ENCODE data around the gene RBM44. TPM values are rescaled to one million over a fixed set of nuclear protein-coding genes. Genes with fewer than 3 reads are reported as not detected.
"Not testable (repeated sequence)": the region's sequence is repeated elsewhere in the genome, so short reads cannot be mapped to it uniquely, and the experiment has no call there.

RBM44 gene, protein sequence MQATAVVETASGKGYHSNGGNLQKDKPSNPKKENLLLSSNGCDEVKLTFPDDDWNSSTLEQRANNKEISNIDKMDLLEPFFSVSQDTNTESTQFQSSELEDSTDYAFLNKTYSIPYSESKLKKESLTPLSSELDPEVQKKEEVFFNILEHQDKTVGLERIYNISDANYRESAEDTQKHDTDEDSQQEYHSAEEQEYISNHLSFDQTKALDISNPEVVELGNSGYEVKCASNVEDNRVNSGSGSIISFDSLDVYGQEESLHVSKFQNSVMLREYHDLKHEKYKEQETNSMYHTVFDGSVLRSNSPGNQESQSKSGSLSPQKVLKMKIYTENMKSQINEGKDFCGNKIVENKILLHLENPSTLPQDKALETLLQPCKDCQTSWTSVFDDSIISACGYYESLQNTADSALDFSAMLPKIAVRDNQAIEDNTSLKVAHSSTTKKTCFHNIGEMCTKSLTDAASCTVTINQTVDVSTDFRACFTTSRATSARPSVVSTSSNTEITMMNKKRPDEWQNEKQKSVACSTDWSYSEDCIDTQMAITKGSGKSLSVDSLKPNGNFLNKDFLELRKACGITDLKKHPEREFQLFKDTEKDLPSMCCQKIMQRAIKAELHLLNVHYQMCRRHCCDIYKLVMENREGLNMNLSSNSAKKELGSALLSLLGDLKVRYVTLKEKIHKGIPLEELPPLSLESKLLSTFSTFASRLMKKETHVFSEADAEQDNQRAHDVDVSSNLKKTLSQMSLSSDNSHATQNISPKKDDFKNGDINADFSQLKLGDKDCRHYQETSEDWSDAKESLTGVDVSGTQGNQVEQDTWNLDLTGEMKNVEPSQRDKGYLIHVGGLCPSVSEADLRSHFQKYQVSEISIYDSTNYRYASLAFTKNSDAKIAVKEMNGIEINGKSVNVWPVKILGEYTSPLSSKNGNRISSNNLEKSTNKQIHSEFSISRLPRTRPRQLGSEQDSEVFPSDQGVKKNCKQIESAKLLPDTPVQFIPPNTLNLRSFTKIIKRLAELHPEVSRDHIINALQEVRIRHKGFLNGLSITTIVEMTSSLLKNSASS
- total RNA-seq (0.85 TPM), polyA plus RNA-seq (0.82 TPM)
- long read RNA-seq, donor 1: 0 reads
- long read RNA-seq, donor 2: 0 reads
- long read RNA-seq, donor 3: 0 reads
- long read RNA-seq, donor 4: 0 reads
- long read RNA-seq, donor 5: 0 reads
- long read RNA-seq, donor 6: 0 reads
- long read RNA-seq, donor 7: 0 reads
- long read RNA-seq, donor 8: 0 reads
- long read RNA-seq, donor 9: 0 reads
- long read RNA-seq, donor 10: 0 reads

DNA sequence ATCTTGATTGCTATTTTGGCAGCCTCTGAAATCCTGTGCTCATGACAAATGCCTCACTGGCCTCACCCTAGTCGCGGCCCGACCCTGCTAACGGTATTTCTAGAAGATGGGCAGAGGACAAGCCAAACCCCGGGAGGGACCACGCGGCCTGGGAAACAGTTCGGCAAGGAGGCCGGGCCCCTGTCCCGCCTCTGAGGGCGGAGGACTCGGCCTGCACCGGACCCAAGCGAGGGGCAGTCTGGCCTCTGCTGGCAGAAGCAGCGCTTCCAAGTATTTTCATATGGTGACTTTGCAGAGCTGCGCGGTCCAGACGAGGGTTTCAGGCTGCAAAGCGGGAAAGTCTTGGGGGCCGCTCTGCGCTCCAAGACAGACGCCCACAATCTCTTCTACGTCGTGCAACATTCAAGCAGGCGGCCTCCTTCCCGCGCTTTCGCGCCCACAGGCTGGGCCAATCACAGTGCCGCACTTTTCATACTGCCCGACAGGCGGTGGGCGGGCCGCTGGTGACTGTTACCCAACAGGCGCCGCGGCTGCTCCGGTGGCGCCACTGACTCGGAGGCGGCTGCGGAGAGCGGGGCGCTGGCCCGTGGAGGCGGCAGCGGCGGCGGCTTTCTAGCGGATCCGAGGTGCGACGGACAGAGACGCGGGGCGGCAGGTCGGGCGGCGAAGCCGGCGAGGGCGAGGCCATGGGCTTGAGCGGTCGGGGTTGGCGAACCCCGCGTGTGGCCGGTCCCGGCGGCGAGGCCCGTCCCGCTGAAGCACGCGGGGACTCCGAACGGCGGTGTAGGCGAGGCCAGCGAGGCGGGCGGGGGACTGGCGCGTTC, at the start of gene RBM44:
Gene RBM44, plus strand, starts transcription at position 544 of the 824 bp plus-strand sequence. CDS start 14,831 bp downstream, outside the sequence.
- H3K9me3 ChIP-seq (ENCODE audit: control insufficient read depth in 2 of 2, insufficient read depth in 1 of 2, low read length in 1 of 2): peaks cover 0 to 12% of the 10 kb centered on the region in 2 donors
- H3K27me3 ChIP-seq (ENCODE audit: control insufficient read depth in 2 of 2, insufficient read depth in 1 of 2, low read length in 1 of 2): no peaks in the 10 kb centered on the region
- no peaks in the 10 kb centered on the region for H3K36me3 ChIP-seq (ENCODE audit: control insufficient read depth in 2 of 2, insufficient read depth in 2 of 2, low read length in 1 of 2)
- no peaks in the 10 kb centered on the region for H3K4me1 ChIP-seq (ENCODE audit: control insufficient read depth in 2 of 2, insufficient read depth in 2 of 2, low read length in 2 of 2)
- DNase-seq (ENCODE audit: low read depth in 6 of 9, low spot score in 9 of 9): no peak
- no peak within 1 kb of the TSS for H3K27ac ChIP-seq (ENCODE audit: low read depth in 1 of 2, low read length in 1 of 2)
- WGBS: 92% methylated on average over 84 of the region's 84 CpGs
- no peak within 1 kb of the TSS for H3K4me3 ChIP-seq (ENCODE audit: low read length in 2 of 2)

DNA sequence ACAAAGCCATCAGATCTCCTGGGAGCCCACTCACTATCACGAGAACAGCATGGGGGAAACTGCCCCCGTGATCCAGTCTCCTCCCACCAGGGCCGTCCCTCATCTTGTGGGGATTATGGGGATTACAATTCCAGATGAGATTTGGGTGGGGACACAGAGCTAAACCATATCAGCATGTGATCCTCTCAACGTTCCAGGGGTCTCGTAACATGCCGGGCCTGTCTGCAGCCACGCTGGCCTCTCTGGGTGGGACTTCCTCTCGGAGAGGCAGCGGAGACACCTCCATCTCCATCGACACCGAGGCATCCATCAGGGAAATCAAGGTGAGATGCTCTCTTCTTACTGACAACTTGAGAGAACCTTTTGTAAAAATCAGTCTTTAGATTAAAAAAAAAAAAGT, 49.6 kb upstream of the RBM44 start:
- H3K36me3 ChIP-seq (ENCODE audit: control insufficient read depth in 2 of 2, insufficient read depth in 2 of 2, low read length in 1 of 2): peaks cover 51 to 53% of the 10 kb centered on the region in 2 donors
- WGBS: 98% methylated on average over 11 of the region's 11 CpGs

DNA sequence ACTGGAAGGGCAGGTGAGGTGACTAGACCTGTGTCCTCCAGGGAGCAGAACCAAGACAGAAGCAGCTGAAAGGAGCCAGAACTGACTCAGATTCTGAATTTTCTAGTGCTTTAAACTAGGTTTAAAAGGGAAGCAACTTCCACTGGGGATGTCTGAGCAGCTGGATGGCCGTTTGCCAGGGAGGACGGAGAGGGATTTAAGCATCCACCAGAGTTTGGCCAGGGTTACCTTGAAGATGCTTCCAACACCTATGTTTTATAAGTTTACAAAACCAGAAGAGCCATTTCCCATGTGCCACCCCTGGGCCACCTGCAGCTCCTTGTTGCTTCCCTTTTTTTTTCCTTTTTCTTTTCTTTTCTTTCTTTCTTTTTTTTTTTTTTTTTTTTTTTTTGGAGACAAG, 48.6 kb upstream of the RBM44 start:
- WGBS: 97% methylated on average over 2 of the region's 2 CpGs
- Histone ChIP-seq H3K9me3 (ENCODE audit: control insufficient read depth in 2 of 2, insufficient read depth in 1 of 2, low read length in 1 of 2) (no peaks in the 10 kb centered on the region), H3K4me1 (ENCODE audit: control insufficient read depth in 2 of 2, insufficient read depth in 2 of 2, low read length in 2 of 2) (no peaks in the 10 kb centered on the region), H3K36me3 (ENCODE audit: control insufficient read depth in 2 of 2, insufficient read depth in 2 of 2, low read length in 1 of 2) (peaks cover 58% of the 10 kb centered on the region in 2 donors), H3K4me3 (ENCODE audit: low read length in 2 of 2) (no peak overlapping the region), H3K27ac (ENCODE audit: low read depth in 1 of 2, low read length in 1 of 2) (no peak overlapping the region), H3K27me3 (ENCODE audit: control insufficient read depth in 2 of 2, insufficient read depth in 1 of 2, low read length in 1 of 2) (no peaks in the 10 kb centered on the region)
- DNase-seq (ENCODE audit: low read depth in 6 of 9, low spot score in 9 of 9): no peak

More for the DNA sequence above, 49.6 kb upstream of the RBM44 start:
- Histone ChIP-seq H3K27ac (ENCODE audit: low read depth in 1 of 2, low read length in 1 of 2) (no peak overlapping the region), H3K9me3 (ENCODE audit: control insufficient read depth in 2 of 2, insufficient read depth in 1 of 2, low read length in 1 of 2) (no peaks in the 10 kb centered on the region), H3K27me3 (ENCODE audit: control insufficient read depth in 2 of 2, insufficient read depth in 1 of 2, low read length in 1 of 2) (no peaks in the 10 kb centered on the region), H3K4me3 (ENCODE audit: low read length in 2 of 2) (no peak overlapping the region), H3K4me1 (ENCODE audit: control insufficient read depth in 2 of 2, insufficient read depth in 2 of 2, low read length in 2 of 2) (no peaks in the 10 kb centered on the region)
- DNase-seq (ENCODE audit: low read depth in 6 of 9, low spot score in 9 of 9): no peak

GRCh38 chr2:237750441-237750840, 48.1 kb upstream of the RBM44 start:
- H3K27me3 ChIP-seq (ENCODE audit: control insufficient read depth in 2 of 2, insufficient read depth in 1 of 2, low read length in 1 of 2); H3K4me1 ChIP-seq (ENCODE audit: control insufficient read depth in 2 of 2, insufficient read depth in 2 of 2, low read length in 2 of 2); H3K9me3 ChIP-seq (ENCODE audit: control insufficient read depth in 2 of 2, insufficient read depth in 1 of 2, low read length in 1 of 2); H3K27ac ChIP-seq (ENCODE audit: low read depth in 1 of 2, low read length in 1 of 2); H3K4me3 ChIP-seq (ENCODE audit: low read length in 2 of 2); DNase-seq (ENCODE audit: low read depth in 6 of 9, low spot score in 9 of 9): not testable (repeated sequence)
- WGBS: 98% methylated on average over 15 of the region's 15 CpGs
- peaks cover 63% of the 10 kb centered on the region in 2 donors for H3K36me3 ChIP-seq (ENCODE audit: control insufficient read depth in 2 of 2, insufficient read depth in 2 of 2, low read length in 1 of 2)

GRCh38 chr2:237752761-237753165, 45.8 kb upstream of the RBM44 start:
- no peaks in the 10 kb centered on the region for H3K4me1 ChIP-seq (ENCODE audit: control insufficient read depth in 2 of 2, insufficient read depth in 2 of 2, low read length in 2 of 2)
- no peak overlapping the region for H3K27ac ChIP-seq (ENCODE audit: low read depth in 1 of 2, low read length in 1 of 2)
- WGBS: 85% methylated on average over 5 of the region's 5 CpGs
- H3K27me3 ChIP-seq (ENCODE audit: control insufficient read depth in 2 of 2, insufficient read depth in 1 of 2, low read length in 1 of 2): no peaks in the 10 kb centered on the region
- DNase-seq (ENCODE audit: low read depth in 6 of 9, low spot score in 9 of 9): no peak
- H3K36me3 ChIP-seq (ENCODE audit: control insufficient read depth in 2 of 2, insufficient read depth in 2 of 2, low read length in 1 of 2): peaks cover 75 to 82% of the 10 kb centered on the region in 2 donors
- no peak overlapping the region for H3K4me3 ChIP-seq (ENCODE audit: low read length in 2 of 2)
- no peaks in the 10 kb centered on the region for H3K9me3 ChIP-seq (ENCODE audit: control insufficient read depth in 2 of 2, insufficient read depth in 1 of 2, low read length in 1 of 2)

DNA sequence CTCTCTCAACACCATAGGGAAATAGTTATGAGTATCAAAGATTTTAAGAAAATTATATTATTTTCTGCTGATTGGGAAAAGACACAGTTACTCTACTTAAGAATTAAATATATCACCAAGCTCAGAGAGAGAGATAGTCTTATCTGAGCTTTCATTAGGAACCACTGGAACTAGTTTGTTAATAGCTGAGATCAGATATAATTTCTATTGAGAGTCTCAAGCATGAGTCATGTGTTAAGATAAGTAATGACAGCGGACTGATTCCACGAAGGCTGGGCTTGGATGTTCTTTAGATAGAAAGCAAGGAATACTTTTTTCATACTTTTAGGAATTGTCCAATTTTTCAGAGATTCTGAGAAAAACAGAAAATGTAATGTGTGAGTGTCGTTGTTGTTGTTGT, 44.4 kb upstream of the RBM44 start:
- no peaks in the 10 kb centered on the region for H3K9me3 ChIP-seq (ENCODE audit: control insufficient read depth in 2 of 2, insufficient read depth in 1 of 2, low read length in 1 of 2)
- 99% methylated on average over 3 of the region's 3 CpGs for WGBS
- peaks cover 68 to 78% of the 10 kb centered on the region in 2 donors for H3K36me3 ChIP-seq (ENCODE audit: control insufficient read depth in 2 of 2, insufficient read depth in 2 of 2, low read length in 1 of 2)

DNA sequence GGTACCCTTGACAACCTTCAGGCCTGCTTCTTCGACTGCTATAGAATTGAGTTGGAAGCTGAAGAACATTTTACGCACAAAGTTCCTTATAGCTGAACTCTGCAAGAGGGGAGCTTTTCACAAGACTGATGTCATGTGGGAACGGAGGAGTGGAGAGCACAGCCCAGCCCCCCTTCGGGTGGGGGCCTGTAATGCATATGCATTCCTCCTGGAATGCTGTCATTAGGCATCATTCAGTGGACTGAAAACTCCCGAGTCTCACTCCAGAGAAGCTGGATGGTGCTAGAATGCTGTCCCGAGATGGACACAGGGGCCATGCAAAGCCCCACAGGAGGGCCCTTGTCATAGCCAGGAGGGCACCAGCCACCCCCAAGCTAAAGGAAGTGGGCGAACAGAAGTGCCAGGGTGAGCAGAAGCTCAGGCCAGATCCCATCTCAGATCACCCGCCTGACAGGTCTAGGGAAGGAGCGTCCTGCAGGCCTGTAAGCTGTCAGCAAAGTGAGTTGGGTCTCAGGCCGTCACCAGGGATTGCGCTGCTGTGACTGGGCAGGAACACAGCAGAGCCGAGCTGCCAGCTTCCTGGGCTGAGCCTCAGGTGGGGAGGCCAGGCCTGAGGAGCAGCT, 43.8 kb upstream of the RBM44 start:
- 98% methylated on average over 12 of the region's 12 CpGs for WGBS
- no peaks in the 10 kb centered on the region for H3K27me3 ChIP-seq (ENCODE audit: control insufficient read depth in 2 of 2, insufficient read depth in 1 of 2, low read length in 1 of 2)
- H3K4me3 ChIP-seq (ENCODE audit: low read length in 2 of 2): no peak overlapping the region
- peaks cover 66 to 78% of the 10 kb centered on the region in 2 donors for H3K36me3 ChIP-seq (ENCODE audit: control insufficient read depth in 2 of 2, insufficient read depth in 2 of 2, low read length in 1 of 2)
- H3K27ac ChIP-seq (ENCODE audit: low read depth in 1 of 2, low read length in 1 of 2): no peak overlapping the region
- no peaks in the 10 kb centered on the region for H3K9me3 ChIP-seq (ENCODE audit: control insufficient read depth in 2 of 2, insufficient read depth in 1 of 2, low read length in 1 of 2)
- no peak for DNase-seq (ENCODE audit: low read depth in 6 of 9, low spot score in 9 of 9)
- H3K4me1 ChIP-seq (ENCODE audit: control insufficient read depth in 2 of 2, insufficient read depth in 2 of 2, low read length in 2 of 2): no peaks in the 10 kb centered on the region

More for the DNA sequence above, 44.4 kb upstream of the RBM44 start:
- H3K27me3 ChIP-seq (ENCODE audit: control insufficient read depth in 2 of 2, insufficient read depth in 1 of 2, low read length in 1 of 2): no peaks in the 10 kb centered on the region
- DNase-seq (ENCODE audit: low read depth in 6 of 9, low spot score in 9 of 9): no peak
- no peaks in the 10 kb centered on the region for H3K4me1 ChIP-seq (ENCODE audit: control insufficient read depth in 2 of 2, insufficient read depth in 2 of 2, low read length in 2 of 2)
- H3K27ac ChIP-seq (ENCODE audit: low read depth in 1 of 2, low read length in 1 of 2): no peak overlapping the region
- H3K4me3 ChIP-seq (ENCODE audit: low read length in 2 of 2): no peak overlapping the region

GRCh38 chr2:237757616-237758015, 41.0 kb upstream of the RBM44 start:
- 98% methylated on average over 10 of the region's 10 CpGs for WGBS
- DNase-seq (ENCODE audit: low read depth in 6 of 9, low spot score in 9 of 9): no peak
- peaks cover 63 to 81% of the 10 kb centered on the region in 2 donors for H3K36me3 ChIP-seq (ENCODE audit: control insufficient read depth in 2 of 2, insufficient read depth in 2 of 2, low read length in 1 of 2)

More at GRCh38 chr2:237757616-237758015, 41.0 kb upstream of the RBM44 start:
- Histone ChIP-seq H3K27me3 (ENCODE audit: control insufficient read depth in 2 of 2, insufficient read depth in 1 of 2, low read length in 1 of 2) (no peaks in the 10 kb centered on the region), H3K4me1 (ENCODE audit: control insufficient read depth in 2 of 2, insufficient read depth in 2 of 2, low read length in 2 of 2) (no peaks in the 10 kb centered on the region), H3K9me3 (ENCODE audit: control insufficient read depth in 2 of 2, insufficient read depth in 1 of 2, low read length in 1 of 2) (no peaks in the 10 kb centered on the region), H3K27ac (ENCODE audit: low read depth in 1 of 2, low read length in 1 of 2) (no peak overlapping the region), H3K4me3 (ENCODE audit: low read length in 2 of 2) (no peak overlapping the region)
